RWPE2 (cell line): ENCODE measurements around the gene CD68.

Source experiments
- ATAC-seq: fragments of 200-7000 bp; cut with Tn5 transposase; 3 replicates; pipeline ENCODE4 v1.9.1; 2021; ENCODE audit warnings: low read depth
- DNase-seq: peaks from one replicate; pipeline ENCODE4 v3.0.0-alpha.2; 2020; ENCODE audit warnings: low spot score
- H3K27ac ChIP-seq: fragments of 450-650 bp; 2 replicates; pipeline ENCODE4 v1.5.1; 2017; ENCODE audit warnings: mild to moderate bottlenecking; ENCODE audit not compliant: poor library complexity, severe bottlenecking
- H3K27me3 ChIP-seq: fragments of 250-450 bp; sonication (Bioruptor Pico); 2 replicates; pipeline ENCODE4 v1.5.1; 2021; ENCODE audit warnings: mild to moderate bottlenecking, moderate library complexity; ENCODE audit not compliant: insufficient read depth, poor library complexity, severe bottlenecking
- H3K36me3 ChIP-seq: fragments of 250-450 bp; sonication (Bioruptor Pico); 2 replicates; pipeline ENCODE4 v1.5.1; 2020; ENCODE audit warnings: low read depth, mild to moderate bottlenecking, moderate library complexity
- H3K4me1 ChIP-seq: fragments of 250-450 bp; sonication (Bioruptor Pico); 2 replicates; pipeline ENCODE4 v1.5.1; 2021; ENCODE audit warnings: mild to moderate bottlenecking, moderate library complexity; ENCODE audit not compliant: insufficient read depth, poor library complexity, severe bottlenecking
- H3K4me3 ChIP-seq: fragments of 250-450 bp; sonication (Bioruptor Pico); 2 replicates; pipeline ENCODE4 v1.5.1; 2021; ENCODE audit warnings: mild to moderate bottlenecking, moderate library complexity; ENCODE audit not compliant: severe bottlenecking
- H3K9me3 ChIP-seq: fragments of 250-450 bp; sonication (Bioruptor Pico); 2 replicates; pipeline ENCODE4 v1.5.1; 2021; ENCODE audit warnings: mild to moderate bottlenecking, moderate library complexity; ENCODE audit not compliant: severe bottlenecking
- TF ChIP-seq, protein P1 (sequence below): fragments of 450-650 bp; IDR thresholded peaks from one replicate; pipeline ENCODE4 v1.5.1; 2017; ENCODE audit warnings: mild to moderate bottlenecking, moderate library complexity; ENCODE audit not compliant: poor library complexity, severe bottlenecking

Gene CD68

DNA sequence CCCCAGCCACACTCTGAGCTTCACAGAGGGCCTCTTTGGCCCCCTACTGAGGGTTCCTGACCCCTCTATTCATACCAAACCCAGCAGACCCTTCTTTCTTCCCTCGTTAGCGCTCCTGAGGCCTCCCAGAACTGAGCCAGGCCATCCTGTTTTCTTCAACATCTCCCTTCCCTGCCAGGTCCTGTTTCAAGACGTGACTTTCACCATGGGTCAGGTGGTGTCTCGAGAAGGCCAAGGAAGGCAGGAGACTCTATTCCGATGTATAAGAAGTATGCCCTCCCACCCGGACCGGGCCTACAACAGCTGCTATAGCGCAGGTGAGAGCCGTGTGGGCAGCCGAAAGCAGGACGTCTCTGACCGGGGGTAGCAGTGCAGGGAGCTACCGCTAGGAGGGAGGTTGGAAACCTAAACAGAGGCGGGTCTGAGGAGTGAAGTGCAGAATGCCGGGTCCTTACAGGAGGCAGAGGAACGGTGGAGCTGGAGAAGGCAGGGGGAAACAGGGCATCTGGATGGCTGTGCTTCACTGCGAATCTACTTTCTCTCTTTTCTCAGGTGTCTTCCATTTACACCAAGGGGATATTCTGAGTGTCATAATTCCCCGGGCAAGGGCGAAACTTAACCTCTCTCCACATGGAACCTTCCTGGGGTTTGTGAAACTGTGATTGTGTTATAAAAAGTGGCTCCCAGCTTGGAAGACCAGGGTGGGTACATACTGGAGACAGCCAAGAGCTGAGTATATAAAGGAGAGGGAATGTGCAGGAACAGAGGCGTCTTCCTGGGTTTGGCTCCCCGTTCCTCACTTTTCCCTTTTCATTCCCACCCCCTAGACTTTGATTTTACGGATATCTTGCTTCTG, 19.0 kb upstream of the CD68 start:
- Histone ChIP-seq H3K9me3 (no peaks in the 10 kb centered on the region), H3K36me3 (peaks cover 17% of the 10 kb centered on the region), H3K27me3 (no peaks in the 10 kb centered on the region), H3K4me3 (peak overlapping the region; percentile 58), H3K27ac (peak overlapping the region; percentile 76), H3K4me1 (peaks cover 17% of the 10 kb centered on the region)
- ATAC-seq = peak; percentile 52
- DNase-seq = no peak
- TF ChIP-seq, protein P1, sequence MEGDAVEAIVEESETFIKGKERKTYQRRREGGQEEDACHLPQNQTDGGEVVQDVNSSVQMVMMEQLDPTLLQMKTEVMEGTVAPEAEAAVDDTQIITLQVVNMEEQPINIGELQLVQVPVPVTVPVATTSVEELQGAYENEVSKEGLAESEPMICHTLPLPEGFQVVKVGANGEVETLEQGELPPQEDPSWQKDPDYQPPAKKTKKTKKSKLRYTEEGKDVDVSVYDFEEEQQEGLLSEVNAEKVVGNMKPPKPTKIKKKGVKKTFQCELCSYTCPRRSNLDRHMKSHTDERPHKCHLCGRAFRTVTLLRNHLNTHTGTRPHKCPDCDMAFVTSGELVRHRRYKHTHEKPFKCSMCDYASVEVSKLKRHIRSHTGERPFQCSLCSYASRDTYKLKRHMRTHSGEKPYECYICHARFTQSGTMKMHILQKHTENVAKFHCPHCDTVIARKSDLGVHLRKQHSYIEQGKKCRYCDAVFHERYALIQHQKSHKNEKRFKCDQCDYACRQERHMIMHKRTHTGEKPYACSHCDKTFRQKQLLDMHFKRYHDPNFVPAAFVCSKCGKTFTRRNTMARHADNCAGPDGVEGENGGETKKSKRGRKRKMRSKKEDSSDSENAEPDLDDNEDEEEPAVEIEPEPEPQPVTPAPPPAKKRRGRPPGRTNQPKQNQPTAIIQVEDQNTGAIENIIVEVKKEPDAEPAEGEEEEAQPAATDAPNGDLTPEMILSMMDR = no peak

DNA sequence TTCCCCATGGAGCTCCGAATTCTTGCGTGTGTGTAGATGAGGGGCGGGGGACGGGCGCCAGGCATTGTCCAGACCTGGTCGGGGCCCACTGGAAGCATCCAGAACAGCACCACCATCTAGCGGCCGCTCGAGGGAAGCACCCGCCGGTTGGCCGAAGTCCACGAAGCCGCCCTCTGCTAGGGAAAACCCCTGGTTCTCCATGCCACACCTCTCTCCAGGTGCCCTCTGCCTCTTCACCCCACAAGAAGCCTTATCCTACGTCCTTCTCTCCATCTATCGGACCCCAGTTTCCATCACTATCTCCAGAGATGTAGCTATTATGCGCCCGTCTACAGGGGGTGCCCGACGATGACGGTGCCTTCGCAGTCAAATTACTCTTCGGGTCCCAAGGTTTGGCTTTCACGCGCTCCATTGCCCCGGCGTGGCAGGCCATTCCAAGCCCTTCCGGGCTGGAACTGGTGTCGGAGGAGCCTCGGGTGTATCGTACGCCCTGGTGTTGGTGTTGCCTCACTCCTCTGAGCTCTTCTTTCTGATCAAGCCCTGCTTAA, 18.3 kb upstream of the CD68 start:
- Histone ChIP-seq H3K4me1 (peaks cover 17% of the 10 kb centered on the region), H3K4me3 (peak overlapping the region; percentile 58), H3K36me3 (peaks cover 23% of the 10 kb centered on the region), H3K27me3 (no peaks in the 10 kb centered on the region), H3K9me3 (no peaks in the 10 kb centered on the region), H3K27ac (peak overlapping the region; percentile 76)
- ATAC-seq (peak; percentile 70), DNase-seq (peak; percentile 90)
- TF ChIP-seq, protein P1 = peak; percentile 93

DNA sequence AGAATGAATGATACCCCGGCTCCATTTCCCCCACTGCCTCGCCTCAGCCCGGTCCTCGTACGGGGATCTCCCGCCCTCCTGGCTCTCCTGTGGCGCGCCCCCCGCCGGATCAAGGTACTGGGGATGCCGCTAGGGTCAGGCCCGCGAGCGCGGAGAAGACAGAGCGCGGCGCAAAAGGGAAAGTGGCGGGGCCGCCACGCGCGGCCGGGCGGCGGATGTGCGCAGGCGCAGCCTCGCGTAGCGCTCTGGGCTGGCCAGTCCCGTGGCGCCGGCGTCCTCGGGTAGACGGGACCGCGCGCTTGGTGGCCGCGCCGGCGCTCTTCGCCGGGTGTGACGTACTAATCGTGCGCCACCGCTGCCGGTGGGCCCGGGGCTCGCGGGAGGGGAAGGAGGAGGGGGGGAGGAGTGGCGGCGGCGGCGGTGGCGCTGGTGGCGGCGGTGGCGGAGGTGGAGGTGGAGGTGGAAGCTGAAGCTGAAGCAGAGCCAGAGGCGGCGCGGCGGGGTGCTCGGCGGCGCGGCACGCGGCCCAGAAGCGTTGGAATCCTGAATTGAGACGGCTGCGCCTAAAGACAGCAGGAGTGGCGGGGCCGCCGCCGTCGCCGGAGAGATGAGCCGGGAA, 17.7 kb upstream of the CD68 start, which contains the start of gene SENP3:
Gene SENP3, plus strand, starts transcription at position 331 of the 619 bp plus-strand sequence. CDS start 1,158 bp downstream, outside the sequence.
- TF ChIP-seq, protein P1 = no peak
- ATAC-seq = peak; percentile 67
- peak within 1 kb of the TSS; percentile 76 for H3K27ac ChIP-seq

DNA sequence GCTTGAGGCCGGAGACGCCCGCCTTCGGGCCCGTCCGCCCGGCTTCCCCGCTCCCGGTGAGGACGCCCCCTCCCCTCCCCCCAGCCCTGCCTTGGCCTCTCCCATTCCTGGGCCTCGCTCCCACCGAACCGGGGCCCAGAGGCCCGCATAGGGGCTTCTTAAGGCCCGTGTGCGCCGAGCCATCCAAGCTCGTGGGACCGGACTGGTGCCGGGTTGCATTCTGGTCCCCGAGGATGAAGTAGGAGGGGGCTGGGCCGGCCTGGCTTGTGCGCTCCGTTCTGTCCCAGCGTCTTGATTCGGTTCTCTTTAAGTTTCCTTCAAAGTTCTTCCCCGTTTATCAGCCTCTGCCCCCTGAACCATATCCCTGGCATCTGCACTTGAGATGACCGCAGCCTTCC, 17.2 kb upstream of the CD68 start:
- Histone ChIP-seq H3K9me3 (no peaks in the 10 kb centered on the region), H3K27ac (peak overlapping the region; percentile 76), H3K27me3 (no peaks in the 10 kb centered on the region), H3K4me1 (peaks cover 17% of the 10 kb centered on the region), H3K36me3 (peaks cover 33% of the 10 kb centered on the region), H3K4me3 (peak overlapping the region; percentile 58)
- ATAC-seq (no peak), DNase-seq (no peak)
- TF ChIP-seq, protein P1 = no peak

More for the DNA sequence above, 17.7 kb upstream of the CD68 start, which contains the start of gene SENP3:
- Histone ChIP-seq H3K4me1 (peaks cover 17% of the 10 kb centered on the region), H3K9me3 (no peaks in the 10 kb centered on the region), H3K36me3 (peaks cover 28% of the 10 kb centered on the region), H3K4me3 (peak within 1 kb of the TSS; percentile 58), H3K27me3 (no peaks in the 10 kb centered on the region)
- DNase-seq = peak; percentile 92
